Measurements from ENCODE around the gene GPHN. TPM values are rescaled to one million over a fixed set of nuclear protein-coding genes. Genes with fewer than 3 reads are reported as not detected.

The GPHN gene
- polyA plus RNA-seq, 1 donor (not counting 4 experiments of a cell fraction or from before 2014, with no cell fraction given), result 17.6 TPM

GRCh38 chr14:67141146-67141900, 633.4 kb downstream of the GPHN start:
- no peak overlapping the region for H3K9ac ChIP-seq (ENCODE audit: control insufficient read depth, extremely low read depth, insufficient read depth, low read length)
- H3K36me3 ChIP-seq (ENCODE audit: control insufficient read depth in 2 of 2, extremely low read depth in 1 of 2, insufficient read depth in 2 of 2, low read length in 2 of 2), result no peaks in the 10 kb centered on the region
- DNase-seq (ENCODE audit: low read depth, low spot score), result no peak
- H2AFZ ChIP-seq (ENCODE audit: control insufficient read depth, low read length), result no peak overlapping the region
- no peaks in the 10 kb centered on the region for H3K9me3 ChIP-seq (ENCODE audit: control insufficient read depth, low read depth, low read length)
- no peaks in the 10 kb centered on the region for H3K27me3 ChIP-seq (ENCODE audit: control insufficient read depth, extremely low read depth, insufficient read depth, low read length)
- H3K9me1 ChIP-seq (ENCODE audit: control insufficient read depth, extremely low read depth, insufficient read depth, low read length), result no peaks in the 10 kb centered on the region
- dilution Hi-C loops (cut with MboI; ENCODE audit: extremely low pct_ligation_motif_present, low sequenced_read_pairs), result no loop called here
- TF ChIP-seq, protein P1, sequence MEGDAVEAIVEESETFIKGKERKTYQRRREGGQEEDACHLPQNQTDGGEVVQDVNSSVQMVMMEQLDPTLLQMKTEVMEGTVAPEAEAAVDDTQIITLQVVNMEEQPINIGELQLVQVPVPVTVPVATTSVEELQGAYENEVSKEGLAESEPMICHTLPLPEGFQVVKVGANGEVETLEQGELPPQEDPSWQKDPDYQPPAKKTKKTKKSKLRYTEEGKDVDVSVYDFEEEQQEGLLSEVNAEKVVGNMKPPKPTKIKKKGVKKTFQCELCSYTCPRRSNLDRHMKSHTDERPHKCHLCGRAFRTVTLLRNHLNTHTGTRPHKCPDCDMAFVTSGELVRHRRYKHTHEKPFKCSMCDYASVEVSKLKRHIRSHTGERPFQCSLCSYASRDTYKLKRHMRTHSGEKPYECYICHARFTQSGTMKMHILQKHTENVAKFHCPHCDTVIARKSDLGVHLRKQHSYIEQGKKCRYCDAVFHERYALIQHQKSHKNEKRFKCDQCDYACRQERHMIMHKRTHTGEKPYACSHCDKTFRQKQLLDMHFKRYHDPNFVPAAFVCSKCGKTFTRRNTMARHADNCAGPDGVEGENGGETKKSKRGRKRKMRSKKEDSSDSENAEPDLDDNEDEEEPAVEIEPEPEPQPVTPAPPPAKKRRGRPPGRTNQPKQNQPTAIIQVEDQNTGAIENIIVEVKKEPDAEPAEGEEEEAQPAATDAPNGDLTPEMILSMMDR (optimal IDR thresholded peaks at IDR 0.05 in 1 of 3, IDR thresholded peaks at IDR 0.05 in 1 of 3, conservative IDR thresholded peaks at IDR 0.05 in 1 of 3; ENCODE audit: extremely low read depth in 1 of 3, insufficient read depth in 2 of 3, low read length in 3 of 3), result no peak
- TF ChIP-seq EZH2 (IDR thresholded peaks at IDR 0.05; ENCODE audit: low read length), result no peak
- H3K4me2 ChIP-seq (ENCODE audit: control insufficient read depth, extremely low read depth, insufficient read depth, low read depth, low read length), result no peak overlapping the region
- H3K4me3 ChIP-seq (ENCODE audit: control insufficient read depth in 2 of 3, extremely low read depth in 1 of 3, insufficient read depth in 2 of 3, low read depth in 1 of 3, low read length in 3 of 3), result no peak overlapping the region
- no peak overlapping the region for H3K27ac ChIP-seq (ENCODE audit: control insufficient read depth, insufficient read depth, low read length)
- H4K20me1 ChIP-seq (ENCODE audit: control insufficient read depth, extremely low read depth, insufficient read depth, low read length), result no peaks in the 10 kb centered on the region
- H3K79me2 ChIP-seq (ENCODE audit: control insufficient read depth, insufficient read depth, low read length), result no peaks in the 10 kb centered on the region
- no peak for FAIRE-seq
- H3K4me1 ChIP-seq (ENCODE audit: control insufficient read depth, extremely low read depth, insufficient read depth, low read length), result no peaks in the 10 kb centered on the region

- no peaks in the 10 kb centered on the region for H3K9me3 ChIP-seq (ENCODE audit: control insufficient read depth, low read depth, low read length)
- no peaks in the 10 kb centered on the region for H4K20me1 ChIP-seq (ENCODE audit: control insufficient read depth, extremely low read depth, insufficient read depth, low read length)
- FAIRE-seq, result no peak
- H2AFZ ChIP-seq (ENCODE audit: control insufficient read depth, low read length), result no peak overlapping the region
- H3K27me3 ChIP-seq (ENCODE audit: control insufficient read depth, extremely low read depth, insufficient read depth, low read length), result no peaks in the 10 kb centered on the region
- DNase-seq (ENCODE audit: low read depth, low spot score), result no peak
- no peak overlapping the region for H3K27ac ChIP-seq (ENCODE audit: control insufficient read depth, insufficient read depth, low read length)
- H3K4me2 ChIP-seq (ENCODE audit: control insufficient read depth, extremely low read depth, insufficient read depth, low read depth, low read length), result no peak overlapping the region
- no peaks in the 10 kb centered on the region for H3K9me1 ChIP-seq (ENCODE audit: control insufficient read depth, extremely low read depth, insufficient read depth, low read length)
- TF ChIP-seq, protein P1 (optimal IDR thresholded peaks at IDR 0.05 in 1 of 3, IDR thresholded peaks at IDR 0.05 in 1 of 3, conservative IDR thresholded peaks at IDR 0.05 in 1 of 3; ENCODE audit: extremely low read depth in 1 of 3, insufficient read depth in 2 of 3, low read length in 3 of 3), result peak in 2 of 3 experiments; percentile 14
- no peak for TF ChIP-seq EZH2 (IDR thresholded peaks at IDR 0.05; ENCODE audit: low read length)
- no peak overlapping the region for H3K9ac ChIP-seq (ENCODE audit: control insufficient read depth, extremely low read depth, insufficient read depth, low read length)
- no peaks in the 10 kb centered on the region for H3K36me3 ChIP-seq (ENCODE audit: control insufficient read depth in 2 of 2, extremely low read depth in 1 of 2, insufficient read depth in 2 of 2, low read length in 2 of 2)
- H3K4me1 ChIP-seq (ENCODE audit: control insufficient read depth, extremely low read depth, insufficient read depth, low read length), result no peaks in the 10 kb centered on the region
- H3K4me3 ChIP-seq (ENCODE audit: control insufficient read depth in 2 of 3, extremely low read depth in 1 of 3, insufficient read depth in 2 of 3, low read depth in 1 of 3, low read length in 3 of 3), result no peak overlapping the region
- no peaks in the 10 kb centered on the region for H3K79me2 ChIP-seq (ENCODE audit: control insufficient read depth, insufficient read depth, low read length)
- dilution Hi-C loops (cut with MboI; ENCODE audit: extremely low pct_ligation_motif_present, low sequenced_read_pairs), result no loop called here
These were observed 643.2 kb downstream of the GPHN start for GRCh38 chr14:67151082-67151666.
